Aorta (tissue), 5 donors: ENCODE data around the gene RANBP1. TPM values are rescaled to one million over a fixed set of nuclear protein-coding genes. Genes with fewer than 3 reads are reported as not detected.

Experiments
- ATAC-seq: fragments of 200-7000 bp; cut with Tn5 transposase; one replicate; pipeline ENCODE4 v1.9.1; 2022; ENCODE audit warnings: moderate library complexity; ENCODE audit not compliant: low FRiP score
- DNase-seq, 2 donors: peaks; one replicate each; pipeline ENCODE4 v3.0.0-alpha.2; 2020
- H3K27ac ChIP-seq, 2 donors: one replicate each; pipeline ENCODE4 v1.5.1; 2013; ENCODE audit warnings: low read length in 2 of 2, mild to moderate bottlenecking in 2 of 2, moderate library complexity in 2 of 2, control low read depth in 1 of 2, inconsistent platforms in 1 of 2, low read depth in 1 of 2
- H3K27me3 ChIP-seq, 2 donors: one replicate each; pipeline ENCODE4 v1.6.1; 2013; ENCODE audit warnings: control low read depth in 1 of 2, low read length in 1 of 2, mild to moderate bottlenecking in 1 of 2, moderate library complexity in 1 of 2; ENCODE audit not compliant: insufficient read depth in 2 of 2, control insufficient read depth in 1 of 2
- H3K36me3 ChIP-seq, 2 donors: one replicate each; pipeline ENCODE4 v1.6.1; 2013; ENCODE audit warnings: control low read depth in 1 of 2, low read length in 1 of 2, mild to moderate bottlenecking in 1 of 2; ENCODE audit not compliant: insufficient read depth in 2 of 2, control insufficient read depth in 1 of 2
- H3K4me1 ChIP-seq, 2 donors: one replicate each; pipeline ENCODE4 v1.6.1; 2013; ENCODE audit warnings: low read length in 2 of 2, control low read depth in 1 of 2, mild to moderate bottlenecking in 1 of 2, moderate library complexity in 1 of 2; ENCODE audit not compliant: insufficient read depth in 2 of 2, control insufficient read depth in 1 of 2
- H3K4me3 ChIP-seq, 2 donors: one replicate each; pipeline ENCODE4 v1.5.1; 2013; ENCODE audit warnings: low read length in 2 of 2, control low read depth in 1 of 2, mild to moderate bottlenecking in 1 of 2
- H3K9me3 ChIP-seq: one replicate; pipeline ENCODE4 v1.6.1; 2013; ENCODE audit warnings: mild to moderate bottlenecking, low read length; ENCODE audit not compliant: control insufficient read depth
- WGBS, 2 donors: extraction: QIAGEN DNeasy Blood & Tissue Kit; methylation state at CpG; one replicate each; pipeline ENCODE4 v1.1.7; 2013; 5-methylcytosine and 5-hydroxymethylcytosine counted together
- intact Hi-C, 2 donors: fragments of 100-400 bp; cut with DNase I; formaldehyde crosslinking; loops; one replicate each; pipeline versions ENCODE4 v1.14.2 to v1.15.0; 2022
- polyA plus RNA-seq, 2 donors: library from polyadenylated mRNA; stranded (reverse); fragments of 200-250 nt; gene quantifications; one replicate each; pipeline ENCODE4 v1.2.3, GENCODE V29; 2013
- total RNA-seq, 2 donors: library from RNA; stranded (reverse); fragmentation: NEBNext Ultra II Directional; extraction: Animal tissue kit (Norgen Biotek cat#: 25700); gene quantifications; one replicate each; pipeline ENCODE4 v1.2.1, GENCODE V29; 2021
- donor health status: healthy with polysubstance abuse.
- donor health status: Bipolar disorder and iron deficiency.
- donor health status: DM: no; HTN: no; CAD: no.
- donor health status: DM: no; HTN: no; CAD: no.
- donor health status: DM: yes; HTN: yes; CAD: no.

RANBP1 gene
- total and polyA plus RNA-seq, 4 donors = 49.8 to 75.0 (median 56.1) TPM

DNA sequence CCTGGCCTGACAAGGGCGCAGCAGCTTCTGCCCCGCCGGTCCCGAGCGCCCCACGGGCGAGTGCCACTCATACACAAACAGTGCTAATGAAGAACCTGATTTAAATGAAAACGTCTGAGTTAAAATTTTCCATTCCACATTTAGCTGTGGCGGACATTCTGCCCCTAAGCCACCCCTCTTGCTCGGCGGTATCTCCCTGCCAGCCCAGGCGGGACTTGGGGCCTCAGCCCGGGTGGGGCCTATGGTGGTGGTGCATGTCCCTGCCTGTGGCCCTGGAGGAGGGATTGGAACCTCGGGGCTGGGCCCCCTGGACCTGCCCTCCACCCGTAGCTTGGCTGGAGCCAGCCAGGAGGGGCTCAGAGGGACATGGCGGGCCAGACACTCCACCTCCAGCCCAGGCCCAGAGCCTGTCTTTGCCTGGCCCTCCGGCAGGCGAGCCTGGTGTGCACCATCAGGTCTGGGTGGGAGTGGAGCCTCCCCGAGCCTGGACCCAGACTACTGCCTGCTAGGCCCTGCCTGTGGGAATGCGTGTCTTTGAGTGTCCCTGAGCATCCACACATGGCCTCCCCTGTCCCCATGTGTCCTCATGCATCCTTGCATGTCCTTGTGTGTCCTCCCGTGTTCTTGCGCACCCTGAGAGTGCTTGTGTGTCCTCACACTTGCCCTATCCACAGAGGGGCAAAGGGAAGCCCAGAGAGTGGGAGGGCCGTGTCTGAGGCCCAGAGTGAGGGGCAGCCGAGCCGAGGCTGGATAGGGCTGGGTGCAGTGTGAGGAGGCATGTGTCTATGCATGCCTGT is 20.1 kb downstream of the RANBP1 start:
- Histone ChIP-seq H3K9me3 (no peaks in the 10 kb centered on the region), H3K4me1 (no peaks in the 10 kb centered on the region), H3K36me3 (no peaks in the 10 kb centered on the region), H3K4me3 (no peak overlapping the region), H3K27me3 (no peaks in the 10 kb centered on the region), H3K27ac (no peak overlapping the region)
- 52 to 66% methylated on average over 25 of the region's 25 CpGs for WGBS, 2 donors
- intact Hi-C loops = no loop called here
- DNase-seq (no peak), ATAC-seq (no peak)

DNA sequence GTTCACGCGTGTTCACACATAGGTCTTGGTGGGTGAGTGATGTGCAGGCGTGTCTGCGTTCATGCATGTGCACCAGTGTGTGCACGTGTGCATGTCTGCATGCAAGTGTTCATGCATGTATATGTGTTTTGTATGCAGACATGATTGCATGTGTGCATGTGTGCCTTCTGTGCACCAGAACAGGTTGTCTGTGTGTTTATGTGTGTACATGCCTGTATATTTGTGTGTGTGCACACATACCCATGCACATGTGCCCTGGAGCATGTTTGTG is 20.6 kb downstream of the RANBP1 start:
- no peaks in the 10 kb centered on the region for H3K36me3 ChIP-seq
- no peaks in the 10 kb centered on the region for H3K4me1 ChIP-seq
- no peak overlapping the region for H3K27ac ChIP-seq
- intact Hi-C loops = no loop called here
- H3K4me3 ChIP-seq = no peak overlapping the region
- ATAC-seq (no peak), DNase-seq (no peak)
- 92 to 94% methylated on average over 5 of the region's 5 CpGs for WGBS, 2 donors
- H3K9me3 ChIP-seq = no peaks in the 10 kb centered on the region
- no peaks in the 10 kb centered on the region for H3K27me3 ChIP-seq

DNA sequence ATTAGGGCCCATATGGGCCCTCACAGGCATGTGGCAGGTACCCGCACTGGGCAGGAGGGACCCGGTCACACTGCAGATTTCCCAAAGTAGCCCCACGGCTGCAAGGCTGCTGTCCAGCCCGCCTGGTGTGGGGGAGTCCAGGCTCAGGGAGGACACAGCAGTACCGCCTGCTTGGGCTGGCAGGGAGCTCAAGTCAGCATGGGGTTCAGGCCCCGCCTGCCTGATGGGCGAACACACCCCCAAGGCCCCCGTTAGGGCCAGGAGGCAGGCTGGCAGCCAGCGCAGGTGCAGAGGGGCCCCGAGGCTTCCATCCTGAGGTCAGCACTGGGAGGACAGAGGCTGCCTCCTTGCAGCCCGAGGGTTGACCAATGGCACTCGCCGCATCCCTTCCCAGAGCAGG is 21.2 kb downstream of the RANBP1 start:
- H3K4me3 ChIP-seq = no peak overlapping the region
- no peak for ATAC-seq
- intact Hi-C loops = no loop called here
- no peaks in the 10 kb centered on the region for H3K9me3 ChIP-seq
- 62 to 63% methylated on average over 13 of the region's 13 CpGs for WGBS, 2 donors
- DNase-seq = no peak
- H3K36me3 ChIP-seq = no peaks in the 10 kb centered on the region
- no peaks in the 10 kb centered on the region for H3K27me3 ChIP-seq
- no peaks in the 10 kb centered on the region for H3K4me1 ChIP-seq
- no peak overlapping the region for H3K27ac ChIP-seq

- no peaks in the 10 kb centered on the region for H3K4me1 ChIP-seq
- no peak overlapping the region for H3K4me3 ChIP-seq
- intact Hi-C loops = no loop called here
- no peaks in the 10 kb centered on the region for H3K36me3 ChIP-seq
- no peak overlapping the region for H3K27ac ChIP-seq
- no peaks in the 10 kb centered on the region for H3K27me3 ChIP-seq
- no peak for ATAC-seq
- WGBS, 2 donors = 11 to 13% methylated on average over 26 of the region's 26 CpGs
- no peak for DNase-seq
- H3K9me3 ChIP-seq = no peaks in the 10 kb centered on the region
These were observed 21.9 kb downstream of the RANBP1 start for GRCh38 chr22:20137671-20138416.

- Histone ChIP-seq H3K4me3 (no peak overlapping the region), H3K27me3 (no peaks in the 10 kb centered on the region), H3K27ac (no peak overlapping the region), H3K4me1 (no peaks in the 10 kb centered on the region), H3K9me3 (no peaks in the 10 kb centered on the region), H3K36me3 (no peaks in the 10 kb centered on the region)
- no peak for ATAC-seq
- no peak for DNase-seq
- WGBS, 2 donors = 42 to 45% methylated on average over 4 of the region's 4 CpGs
- intact Hi-C loops = no loop called here
These were observed 22.5 kb downstream of the RANBP1 start for GRCh38 chr22:20138417-20138738.

DNA sequence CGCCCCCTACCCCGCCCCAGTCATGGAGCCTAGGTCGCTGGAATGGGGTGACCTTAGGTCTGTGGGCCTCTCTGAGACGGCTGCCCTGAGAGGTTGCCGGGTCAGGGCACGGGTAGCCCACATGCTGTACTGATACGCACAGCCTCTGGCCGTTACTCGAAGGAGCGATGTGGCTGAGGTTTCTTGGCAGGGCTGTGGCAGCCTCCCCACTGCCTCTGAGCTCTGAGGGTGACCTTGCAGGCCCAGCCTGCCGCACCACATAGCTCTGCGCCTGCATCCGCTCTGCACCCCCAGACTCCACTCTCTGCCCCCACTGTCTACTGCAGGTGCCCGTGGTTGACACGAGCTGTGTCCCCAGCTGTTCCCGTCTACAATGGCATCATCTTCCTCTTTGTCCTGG is 23.0 kb downstream of the RANBP1 start:
- no peak overlapping the region for H3K27ac ChIP-seq
- H3K36me3 ChIP-seq = no peaks in the 10 kb centered on the region
- H3K9me3 ChIP-seq = no peaks in the 10 kb centered on the region
- WGBS, 2 donors = 88 to 94% methylated on average over 15 to 16 of the region's 16 CpGs
- ATAC-seq (no peak), DNase-seq (no peak)
- no peak overlapping the region for H3K4me3 ChIP-seq
- no peaks in the 10 kb centered on the region for H3K27me3 ChIP-seq
- H3K4me1 ChIP-seq = no peaks in the 10 kb centered on the region
- intact Hi-C loops = no loop called here

- no peaks in the 10 kb centered on the region for H3K27me3 ChIP-seq
- no peak overlapping the region for H3K4me3 ChIP-seq
- no peak overlapping the region for H3K27ac ChIP-seq
- no peak for DNase-seq
- 95 to 96% methylated on average over 36 of the region's 36 CpGs for WGBS, 2 donors
- intact Hi-C loops = no loop called here
- H3K4me1 ChIP-seq = no peaks in the 10 kb centered on the region
- no peak for ATAC-seq
- no peaks in the 10 kb centered on the region for H3K36me3 ChIP-seq
- H3K9me3 ChIP-seq = no peaks in the 10 kb centered on the region
These were observed 23.6 kb downstream of the RANBP1 start for GRCh38 chr22:20139391-20140106.

- H3K36me3 ChIP-seq = no peaks in the 10 kb centered on the region
- no peaks in the 10 kb centered on the region for H3K27me3 ChIP-seq
- intact Hi-C loops = no loop called here
- no peaks in the 10 kb centered on the region for H3K4me1 ChIP-seq
- no peak overlapping the region for H3K27ac ChIP-seq
- DNase-seq (no peak), ATAC-seq (no peak)
- no peaks in the 10 kb centered on the region for H3K9me3 ChIP-seq
- 85 to 90% methylated on average over 11 of the region's 11 CpGs for WGBS, 2 donors
- H3K4me3 ChIP-seq = no peak overlapping the region
These were observed 24.2 kb downstream of the RANBP1 start for GRCh38 chr22:20140107-20140445.

DNA sequence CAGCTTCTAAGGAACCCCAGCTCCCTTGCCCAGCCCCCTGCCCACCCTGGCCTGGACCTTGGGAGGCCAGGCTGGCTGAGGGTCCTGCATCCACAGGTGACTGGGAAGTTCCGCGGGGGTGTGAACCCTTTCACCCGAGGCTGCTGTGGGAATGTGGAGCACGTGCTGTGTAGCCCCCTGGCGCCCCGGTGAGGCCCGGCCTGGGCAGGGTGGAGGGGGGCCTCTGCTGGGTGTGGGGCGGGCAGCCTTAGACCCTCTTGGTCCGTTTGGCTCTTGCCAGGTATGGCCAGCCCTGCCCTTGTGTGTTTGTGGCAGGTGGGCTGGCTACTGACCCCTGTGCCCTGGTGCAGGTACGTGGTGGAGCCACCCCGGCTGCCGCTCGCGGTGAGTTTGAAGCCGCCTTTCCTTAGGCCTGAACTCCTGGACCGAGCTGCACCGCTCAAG is 24.6 kb downstream of the RANBP1 start:
- Histone ChIP-seq H3K4me3 (no peak overlapping the region), H3K9me3 (no peaks in the 10 kb centered on the region), H3K27me3 (no peaks in the 10 kb centered on the region), H3K4me1 (no peaks in the 10 kb centered on the region), H3K27ac (no peak overlapping the region), H3K36me3 (no peaks in the 10 kb centered on the region)
- ATAC-seq (no peak), DNase-seq (no peak)
- 92 to 94% methylated on average over 16 to 17 of the region's 17 CpGs for WGBS, 2 donors
- intact Hi-C loops = no loop called here
